ENCODE measurements around the gene ATL1. TPM values are rescaled to one million over a fixed set of nuclear protein-coding genes. Genes with fewer than 3 reads are reported as not detected.

The ATL1 gene
- total and polyA plus RNA-seq, 2 experiments from 2014 or later = 4.3 to 6.0 TPM

- Histone ChIP-seq H3K27ac (no peak overlapping the region), H3K79me2 (no peaks in the 10 kb centered on the region), H3K9me3 (ENCODE audit: low read depth) (no peaks in the 10 kb centered on the region), H3K27me3 (no peaks in the 10 kb centered on the region), H3K4me3 (no peak overlapping the region), H2AFZ (no peak overlapping the region), H4K20me1 (ENCODE audit: insufficient read depth, poor library complexity, severe bottlenecking) (no peaks in the 10 kb centered on the region), H3K9me2 (replicated peaks; ENCODE audit: insufficient read depth) (no peaks in the 10 kb centered on the region), H3K4me2 (peak overlapping the region; percentile 36), H3K36me3 (replicated peaks; ENCODE audit: insufficient read depth, low read depth) (no peaks in the 10 kb centered on the region), H3K4me1 (ENCODE audit: insufficient read depth) (peaks cover 4% of the 10 kb centered on the region)
- TF ChIP-seq, protein P1, sequence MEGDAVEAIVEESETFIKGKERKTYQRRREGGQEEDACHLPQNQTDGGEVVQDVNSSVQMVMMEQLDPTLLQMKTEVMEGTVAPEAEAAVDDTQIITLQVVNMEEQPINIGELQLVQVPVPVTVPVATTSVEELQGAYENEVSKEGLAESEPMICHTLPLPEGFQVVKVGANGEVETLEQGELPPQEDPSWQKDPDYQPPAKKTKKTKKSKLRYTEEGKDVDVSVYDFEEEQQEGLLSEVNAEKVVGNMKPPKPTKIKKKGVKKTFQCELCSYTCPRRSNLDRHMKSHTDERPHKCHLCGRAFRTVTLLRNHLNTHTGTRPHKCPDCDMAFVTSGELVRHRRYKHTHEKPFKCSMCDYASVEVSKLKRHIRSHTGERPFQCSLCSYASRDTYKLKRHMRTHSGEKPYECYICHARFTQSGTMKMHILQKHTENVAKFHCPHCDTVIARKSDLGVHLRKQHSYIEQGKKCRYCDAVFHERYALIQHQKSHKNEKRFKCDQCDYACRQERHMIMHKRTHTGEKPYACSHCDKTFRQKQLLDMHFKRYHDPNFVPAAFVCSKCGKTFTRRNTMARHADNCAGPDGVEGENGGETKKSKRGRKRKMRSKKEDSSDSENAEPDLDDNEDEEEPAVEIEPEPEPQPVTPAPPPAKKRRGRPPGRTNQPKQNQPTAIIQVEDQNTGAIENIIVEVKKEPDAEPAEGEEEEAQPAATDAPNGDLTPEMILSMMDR (IDR thresholded peaks at IDR 0.05; ENCODE audit: poor library complexity) = no peak
- TF ChIP-seq EZH2phosphoT487 (IDR thresholded peaks at IDR 0.05; ENCODE audit: low read depth, severe bottlenecking, unreplicated experiment) (no peak), EZH2 (IDR thresholded peaks at IDR 0.05; ENCODE audit: borderline replicate concordance) (no peak)
- WGBS (ENCODE audit: low lambda C conversion rate, missing lambda C conversion rate) = 60% methylated on average over 5 of the region's 5 CpGs
- DNase-seq (ENCODE audit: low spot score) = peak; percentile 9
Observed at GRCh38 chr14:50600849-50601248, 40.9 kb downstream of the ATL1 start.

GRCh38 chr14:50601394-50601793 is 41.4 kb downstream of the ATL1 start:
- TF ChIP-seq EZH2phosphoT487 (IDR thresholded peaks at IDR 0.05; ENCODE audit: low read depth, severe bottlenecking, unreplicated experiment) (no peak), EZH2 (IDR thresholded peaks at IDR 0.05; ENCODE audit: borderline replicate concordance) (no peak)
- TF ChIP-seq, protein P1 (IDR thresholded peaks at IDR 0.05; ENCODE audit: poor library complexity) = no peak
- Histone ChIP-seq H3K36me3 (replicated peaks; ENCODE audit: insufficient read depth, low read depth) (no peaks in the 10 kb centered on the region), H4K20me1 (ENCODE audit: insufficient read depth, poor library complexity, severe bottlenecking) (no peaks in the 10 kb centered on the region), H3K27me3 (no peaks in the 10 kb centered on the region), H3K4me3 (no peak overlapping the region), H3K4me2 (no peak overlapping the region), H2AFZ (no peak overlapping the region), H3K27ac (no peak overlapping the region), H3K79me2 (no peaks in the 10 kb centered on the region), H3K4me1 (ENCODE audit: insufficient read depth) (peaks cover 4% of the 10 kb centered on the region), H3K9me3 (ENCODE audit: low read depth) (no peaks in the 10 kb centered on the region), H3K9me2 (replicated peaks; ENCODE audit: insufficient read depth) (no peaks in the 10 kb centered on the region)
- DNase-seq (ENCODE audit: low spot score) = no peak
- 97% methylated on average over 2 of the region's 2 CpGs for WGBS (ENCODE audit: low lambda C conversion rate, missing lambda C conversion rate)

GRCh38 chr14:50602035-50602434 is 42.1 kb downstream of the ATL1 start:
- no peak overlapping the region for H3K27ac ChIP-seq
- H3K36me3 ChIP-seq (replicated peaks; ENCODE audit: insufficient read depth, low read depth) = no peaks in the 10 kb centered on the region
- no peak overlapping the region for H3K4me3 ChIP-seq
- no peaks in the 10 kb centered on the region for H3K9me2 ChIP-seq (replicated peaks; ENCODE audit: insufficient read depth)
- TF ChIP-seq EZH2phosphoT487 (IDR thresholded peaks at IDR 0.05; ENCODE audit: low read depth, severe bottlenecking, unreplicated experiment) = no peak
- TF ChIP-seq, protein P1 (IDR thresholded peaks at IDR 0.05; ENCODE audit: poor library complexity) = no peak
- no peak overlapping the region for H3K4me2 ChIP-seq
- 90% methylated on average over 3 of the region's 3 CpGs for WGBS (ENCODE audit: low lambda C conversion rate, missing lambda C conversion rate)
- no peak for DNase-seq (ENCODE audit: low spot score)
- H3K27me3 ChIP-seq = no peaks in the 10 kb centered on the region
- H3K4me1 ChIP-seq (ENCODE audit: insufficient read depth) = peaks cover 4% of the 10 kb centered on the region
- H4K20me1 ChIP-seq (ENCODE audit: insufficient read depth, poor library complexity, severe bottlenecking) = no peaks in the 10 kb centered on the region
- H2AFZ ChIP-seq = no peak overlapping the region
- H3K9me3 ChIP-seq (ENCODE audit: low read depth) = no peaks in the 10 kb centered on the region
- H3K79me2 ChIP-seq = no peaks in the 10 kb centered on the region

- Histone ChIP-seq H3K79me2 (no peaks in the 10 kb centered on the region), H4K20me1 (ENCODE audit: insufficient read depth, poor library complexity, severe bottlenecking) (no peaks in the 10 kb centered on the region), H3K36me3 (replicated peaks; ENCODE audit: insufficient read depth, low read depth) (no peaks in the 10 kb centered on the region), H3K4me2 (no peak overlapping the region), H3K27me3 (no peaks in the 10 kb centered on the region), H3K4me3 (no peak overlapping the region), H3K27ac (no peak overlapping the region), H3K9me3 (ENCODE audit: low read depth) (no peaks in the 10 kb centered on the region), H2AFZ (no peak overlapping the region), H3K9me2 (replicated peaks; ENCODE audit: insufficient read depth) (no peaks in the 10 kb centered on the region), H3K4me1 (ENCODE audit: insufficient read depth) (peaks cover 4% of the 10 kb centered on the region)
- WGBS (ENCODE audit: low lambda C conversion rate, missing lambda C conversion rate) = 66% methylated on average over 2 of the region's 2 CpGs
- TF ChIP-seq EZH2phosphoT487 (IDR thresholded peaks at IDR 0.05; ENCODE audit: low read depth, severe bottlenecking, unreplicated experiment) = no peak
- TF ChIP-seq, protein P1 (IDR thresholded peaks at IDR 0.05; ENCODE audit: poor library complexity) = no peak
- no peak for TF ChIP-seq EZH2 (IDR thresholded peaks at IDR 0.05; ENCODE audit: borderline replicate concordance)
- no peak for DNase-seq (ENCODE audit: low spot score)
Observed at GRCh38 chr14:50603565-50603964, 43.6 kb downstream of the ATL1 start.
